Right cardiac atrium (tissue), 5 donors: ENCODE results near the gene KIAA1210. TPM values are rescaled to one million over a fixed set of nuclear protein-coding genes. Genes with fewer than 3 reads are reported as not detected.

Experiments
- ATAC-seq, 2 donors: fragments of 200-7000 bp; cut with Tn5 transposase; one replicate each; pipeline versions ENCODE4 v1.8.0 to v1.9.1; 2020; ENCODE audit warnings: moderate library complexity in 2 of 2, mild to moderate bottlenecking in 1 of 2
- DNase-seq, 3 donors: peaks; one replicate each; pipeline ENCODE4 v3.0.0-alpha.2; 2020
- H3K27ac ChIP-seq: one replicate; pipeline ENCODE4 v1.5.1; 2013; ENCODE audit warnings: mild to moderate bottlenecking, low read length, control low read depth, moderate library complexity
- H3K27me3 ChIP-seq: one replicate; pipeline ENCODE4 v1.6.1; 2013; ENCODE audit not compliant: control insufficient read depth, insufficient read depth
- H3K4me1 ChIP-seq: one replicate; pipeline ENCODE4 v1.6.1; 2013; ENCODE audit warnings: low read length; ENCODE audit not compliant: control insufficient read depth, insufficient read depth
- H3K4me3 ChIP-seq: one replicate; pipeline ENCODE4 v1.5.1; 2013; ENCODE audit warnings: low read length, control low read depth
- H3K9me3 ChIP-seq: one replicate; pipeline ENCODE4 v1.6.1; 2013; ENCODE audit warnings: low read length; ENCODE audit not compliant: control insufficient read depth
- WGBS: extraction: QIAGEN DNeasy Blood & Tissue Kit; methylation state at CpG from one replicate; pipeline ENCODE4 v1.1.7; 2013; 5-methylcytosine and 5-hydroxymethylcytosine counted together
- intact Hi-C, 4 donors: fragments of 100-400 bp; cut with DNase I; formaldehyde crosslinking; loops; one replicate each; pipeline versions ENCODE4 v1.11.0 to v1.14.0; 2022 to 2023
- long read RNA-seq, 4 donors: library from polyadenylated mRNA; unstranded; transcript quantifications; one replicate each; pipeline ENCODE4 v2.0.0, GENCODE V29; 2020 to 2021
- polyA plus RNA-seq: library from polyadenylated mRNA; stranded (reverse); fragments of 200-250 nt; gene quantifications from one replicate; pipeline ENCODE4 v1.2.3, GENCODE V29; 2013
- total RNA-seq, 4 donors: library from RNA; stranded (reverse); fragmentation: NEBNext Ultra II Directional; extraction: Animal tissue kit (Norgen Biotek cat#: 25700); gene quantifications; one replicate each; pipeline ENCODE4 v1.2.1, GENCODE V29; 2021
- donor health status: healthy with polysubstance abuse.
- donor health status: DM: no; HTN: yes; CAD: no.
- donor health status: DM: no; HTN: no; CAD: no.
- donor health status: DM: no; HTN: yes; CAD: no; lungs with severe emphysema.
- donor health status: DM: yes; HTN: yes; CAD: no.

Gene KIAA1210
- total RNA-seq (under 1 TPM in 3 of 4 donors, not detected in 1; 0.06 to 0.17 (median 0.12) TPM), polyA plus RNA-seq (0.02 TPM)
- long read RNA-seq, donor 1: 0 reads
- long read RNA-seq, donor 2: 0 reads
- long read RNA-seq, donor 3: 0 reads
- long read RNA-seq, donor 4: 0 reads

DNA sequence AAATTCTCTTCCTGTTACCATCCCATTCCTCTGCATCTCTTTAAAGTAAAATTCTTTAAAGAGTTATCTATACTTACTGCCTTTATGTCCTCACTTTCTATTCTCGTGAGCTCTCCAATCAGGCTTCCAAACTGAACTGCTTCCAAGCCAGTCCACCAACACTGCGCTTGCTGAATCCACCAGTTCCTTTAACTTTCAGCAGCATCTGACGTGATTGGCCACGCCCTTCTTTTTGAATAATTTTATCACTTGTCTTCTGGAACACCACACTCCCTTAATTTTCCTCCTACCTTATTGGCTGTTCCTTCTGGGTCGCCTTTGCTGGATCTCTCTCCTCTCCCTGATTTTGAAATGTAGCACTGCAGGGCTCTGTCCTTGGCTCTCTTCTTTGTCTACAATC lies at the start of gene KIAA1210:
TSS of gene KIAA1210 (minus strand) at position 163 of the 400 bp plus-strand sequence. CDS start 4,170 bp downstream, outside the sequence.
- Histone ChIP-seq H3K4me3 (no peak within 1 kb of the TSS), H3K4me1 (no peaks in the 10 kb centered on the region), H3K9me3 (no peaks in the 10 kb centered on the region), H3K27ac (no peak within 1 kb of the TSS), H3K27me3 (no peaks in the 10 kb centered on the region)
- intact Hi-C loops: no loop called here
- 52% methylated on average over 5 of the region's 5 CpGs for WGBS
- DNase-seq (no peak), ATAC-seq (no peak)

DNA sequence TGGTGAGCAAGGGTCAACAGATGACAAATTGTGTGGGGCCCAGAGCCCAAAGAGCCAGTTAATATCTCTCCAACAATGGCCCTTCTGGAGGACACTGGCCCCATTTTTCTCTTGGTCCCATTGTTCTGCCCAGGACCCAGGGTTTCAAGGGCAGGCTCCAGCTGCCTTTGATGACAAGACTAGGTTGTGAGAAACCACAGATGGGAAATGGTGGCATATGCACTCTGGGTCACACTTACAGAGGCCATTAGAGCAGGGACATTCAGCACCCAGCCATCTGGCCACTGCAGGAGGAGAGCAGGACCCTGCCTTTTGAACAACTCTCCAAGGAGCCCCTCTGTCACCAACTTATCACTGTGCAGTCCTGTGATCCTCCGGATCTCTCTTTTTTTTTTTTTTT lies 49.7 kb upstream of the KIAA1210 start:
- WGBS: 86% methylated on average over 1 of the region's 1 CpG
- Histone ChIP-seq H3K9me3 (no peaks in the 10 kb centered on the region), H3K4me3 (no peak overlapping the region), H3K27me3 (no peaks in the 10 kb centered on the region), H3K27ac (no peak overlapping the region), H3K4me1 (no peaks in the 10 kb centered on the region)
- ATAC-seq: no peak
- DNase-seq: no peak
- intact Hi-C loops: no loop called here

DNA sequence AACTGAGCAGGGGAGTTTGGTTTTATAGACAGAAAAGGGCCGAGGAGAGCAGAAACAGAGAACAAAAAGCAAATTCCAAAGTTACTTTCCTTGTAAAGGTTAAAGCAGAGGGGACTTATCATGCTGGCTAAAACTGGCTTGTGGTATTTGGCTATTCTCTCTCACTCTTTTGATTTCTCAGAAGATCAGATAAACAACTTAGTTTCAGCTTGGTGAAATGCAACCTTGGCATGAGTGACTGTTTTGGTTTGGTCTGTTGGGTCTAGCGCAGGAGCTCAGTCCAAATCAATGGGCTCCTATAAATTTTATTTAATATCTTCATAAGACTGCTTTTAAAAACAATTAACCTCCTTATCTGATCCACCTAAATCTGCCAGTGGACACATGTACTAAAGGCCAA lies 47.3 kb upstream of the KIAA1210 start:
- Histone ChIP-seq H3K4me3 (no peak overlapping the region), H3K27me3 (no peaks in the 10 kb centered on the region), H3K27ac (no peak overlapping the region), H3K4me1 (no peaks in the 10 kb centered on the region), H3K9me3 (no peaks in the 10 kb centered on the region)
- 88% methylated on average over 2 of the region's 2 CpGs for WGBS
- intact Hi-C loops: no loop called here
- ATAC-seq (no peak), DNase-seq (no peak)

DNA sequence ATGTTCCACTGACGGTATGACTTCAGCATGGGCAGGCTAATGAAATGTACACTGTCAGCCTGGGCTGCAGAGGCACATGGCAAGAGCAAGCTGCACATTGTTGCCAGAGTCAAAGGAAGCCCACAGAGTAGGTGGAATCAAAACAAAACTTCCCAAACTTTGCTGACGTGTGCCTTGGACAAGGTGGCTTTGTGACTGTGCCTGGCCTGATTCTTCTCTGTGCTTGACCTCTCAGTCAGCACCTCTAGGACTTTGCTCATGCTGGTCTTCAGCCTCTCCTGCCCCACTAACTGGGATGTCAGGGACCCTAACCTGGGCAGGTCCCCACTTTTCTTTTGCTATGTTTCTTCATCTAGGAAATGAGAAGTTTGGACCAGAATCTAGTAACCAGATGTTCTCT lies 40.5 kb upstream of the KIAA1210 start:
- Histone ChIP-seq H3K27ac (no peak overlapping the region), H3K4me3 (no peak overlapping the region), H3K9me3 (no peaks in the 10 kb centered on the region), H3K4me1 (no peaks in the 10 kb centered on the region), H3K27me3 (no peaks in the 10 kb centered on the region)
- WGBS: 36% methylated on average over 2 of the region's 2 CpGs
- intact Hi-C loops: no loop called here
- ATAC-seq (no peak), DNase-seq (no peak)

DNA sequence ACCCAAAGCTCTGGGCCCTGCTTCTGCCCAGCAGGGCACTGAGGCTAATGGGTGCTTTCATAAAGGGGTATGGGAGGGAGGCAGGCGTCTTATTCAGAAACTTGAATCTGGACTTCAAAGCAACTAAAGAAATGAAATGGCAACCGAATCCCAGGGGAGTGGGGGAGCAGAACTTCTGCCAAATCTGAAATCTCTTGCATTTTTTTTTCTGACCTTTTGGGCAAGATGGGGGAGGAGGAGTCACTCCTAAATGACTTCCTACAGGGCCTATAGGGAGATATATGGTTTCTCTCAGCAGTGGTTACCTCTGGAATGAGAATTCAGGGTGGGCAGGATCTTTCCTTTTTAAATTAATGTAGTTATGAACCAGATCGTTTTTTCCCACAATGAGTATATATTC lies 30.6 kb upstream of the KIAA1210 start:
- WGBS: 46% methylated on average over 3 of the region's 3 CpGs
- intact Hi-C loops: no loop called here
- ATAC-seq (no peak), DNase-seq (no peak)
- no peaks in the 10 kb centered on the region for H3K4me1 ChIP-seq
- no peak overlapping the region for H3K27ac ChIP-seq
- H3K4me3 ChIP-seq: no peak overlapping the region
- H3K9me3 ChIP-seq: no peaks in the 10 kb centered on the region
- no peaks in the 10 kb centered on the region for H3K27me3 ChIP-seq

DNA sequence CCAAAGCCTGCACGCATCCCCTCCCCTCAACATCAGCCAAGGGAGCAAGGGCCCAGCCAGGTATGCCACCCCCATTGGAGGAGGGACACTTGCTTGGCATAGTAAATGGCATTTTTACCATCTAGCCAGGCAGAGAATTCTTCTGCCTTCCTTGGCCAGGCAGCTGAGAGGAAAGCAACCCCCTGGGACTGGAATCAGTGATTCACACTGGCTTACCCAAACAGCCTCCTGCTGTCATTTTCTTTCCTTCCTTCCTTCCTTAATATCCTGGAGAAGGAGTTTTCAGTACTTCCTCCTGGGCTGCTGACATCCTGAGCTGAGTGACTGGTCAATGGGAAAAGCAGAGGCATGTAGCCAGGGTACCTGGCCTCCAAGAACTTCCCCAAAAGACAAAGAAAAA lies 28.6 kb upstream of the KIAA1210 start:
- Histone ChIP-seq H3K9me3 (no peaks in the 10 kb centered on the region), H3K27me3 (no peaks in the 10 kb centered on the region), H3K27ac (no peak overlapping the region), H3K4me3 (no peak overlapping the region), H3K4me1 (no peaks in the 10 kb centered on the region)
- intact Hi-C loops: no loop called here
- DNase-seq (no peak), ATAC-seq (no peak)
- 87% methylated on average over 1 of the region's 1 CpG for WGBS

DNA sequence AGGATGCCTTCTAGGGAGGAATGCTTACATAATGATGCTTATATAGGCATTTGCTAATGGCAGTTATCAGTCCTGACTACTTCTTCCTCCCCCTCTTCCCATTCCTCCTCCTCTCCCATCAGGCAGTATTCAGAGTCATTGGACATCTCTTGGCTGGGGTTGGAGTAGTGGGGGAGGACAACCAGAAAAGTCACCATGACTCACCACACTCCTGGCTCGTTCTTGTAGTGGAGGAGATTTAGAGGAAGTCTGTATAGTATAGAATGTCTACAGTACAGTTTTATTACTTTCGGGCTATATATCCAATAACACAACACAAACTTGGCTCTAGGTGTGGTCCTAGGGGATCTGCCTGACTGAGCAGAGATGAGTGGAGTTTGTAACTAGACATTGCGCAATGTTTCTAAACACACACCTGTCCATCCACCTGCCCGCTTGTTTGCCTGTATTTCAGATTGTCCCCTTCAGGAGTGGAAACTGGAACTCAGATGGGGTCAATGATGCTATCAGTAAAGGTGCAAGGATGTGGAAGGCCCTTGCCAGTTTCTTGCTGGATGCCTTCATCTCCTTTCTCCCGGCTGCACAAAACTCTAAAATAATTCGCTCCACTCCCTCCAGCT lies 27.9 kb upstream of the KIAA1210 start:
- DNase-seq: no peak
- Histone ChIP-seq H3K4me3 (no peak overlapping the region), H3K9me3 (no peaks in the 10 kb centered on the region), H3K4me1 (no peaks in the 10 kb centered on the region), H3K27me3 (no peaks in the 10 kb centered on the region), H3K27ac (no peak overlapping the region)
- WGBS: 66% methylated on average over 6 of the region's 6 CpGs
- ATAC-seq: no peak
- intact Hi-C loops: no loop called here

DNA sequence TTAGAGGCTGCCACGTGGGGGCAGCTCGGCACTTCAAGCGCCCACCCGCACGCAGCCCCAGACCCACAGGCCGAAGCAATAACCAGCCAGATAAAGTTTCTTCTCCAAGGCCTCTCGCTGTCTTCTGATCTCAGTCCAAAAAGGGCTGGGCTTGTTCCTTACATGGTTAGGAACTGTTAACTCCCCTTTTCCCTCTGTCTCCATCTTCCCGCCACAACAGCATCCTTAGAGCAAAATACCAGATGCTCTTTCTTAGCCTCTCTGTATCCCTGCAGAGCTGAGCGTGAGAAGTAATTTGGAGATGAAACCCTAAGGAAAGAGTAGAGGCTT lies 23.4 kb upstream of the KIAA1210 start:
- Histone ChIP-seq H3K9me3 (no peaks in the 10 kb centered on the region), H3K27me3 (no peaks in the 10 kb centered on the region), H3K4me3 (no peak overlapping the region), H3K4me1 (no peaks in the 10 kb centered on the region), H3K27ac (no peak overlapping the region)
- intact Hi-C loops: no loop called here
- DNase-seq (no peak), ATAC-seq (peak in 1 of 2 donors; percentile 36)
- 23% methylated on average over 9 of the region's 9 CpGs for WGBS

DNA sequence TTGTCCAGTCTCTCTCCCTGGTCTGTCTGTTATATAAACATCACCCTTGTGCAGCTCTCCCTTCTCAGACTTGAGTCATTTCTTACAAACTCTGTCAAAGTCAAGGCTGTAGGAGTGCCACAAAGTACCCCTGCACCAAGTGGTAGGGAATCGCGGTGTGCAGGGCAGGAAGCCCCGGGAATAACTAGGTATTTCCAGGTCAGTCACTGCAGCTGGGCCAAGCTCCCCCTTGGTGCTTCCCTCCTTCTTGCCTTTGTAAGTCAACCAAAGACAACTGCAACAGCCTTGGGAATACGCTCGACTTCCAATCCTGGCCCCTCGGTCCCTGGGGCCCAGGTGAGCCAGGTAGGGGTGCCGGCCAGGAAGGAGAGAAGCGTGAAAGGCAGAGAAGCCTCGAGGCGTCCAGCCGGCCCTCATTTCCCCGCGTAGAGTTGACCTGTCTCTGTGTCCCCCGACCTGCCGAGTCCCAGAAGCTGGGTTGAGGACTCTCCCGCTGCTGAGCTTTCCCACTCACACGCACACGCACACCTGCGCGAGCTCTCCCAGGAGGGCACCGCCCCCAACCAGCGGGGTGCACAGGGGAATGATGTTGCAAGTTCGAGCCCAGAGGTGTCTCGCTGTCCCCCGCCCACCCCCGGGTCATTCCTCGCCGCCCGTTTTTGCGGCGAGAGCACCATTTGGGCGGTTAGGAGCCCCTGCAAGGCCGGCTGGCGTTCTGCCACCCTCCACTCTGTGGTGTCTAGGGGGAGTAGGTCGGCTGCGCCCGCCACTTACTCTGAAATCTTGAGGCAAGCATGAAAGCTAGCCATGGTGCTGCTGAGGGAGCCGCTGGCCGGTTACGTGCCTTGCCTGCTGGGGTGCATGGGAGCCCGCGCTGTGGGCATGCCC lies 22.8 kb upstream of the KIAA1210 start:
- DNase-seq (peak; percentile 24 to 62 (median 56)), ATAC-seq (no peak)
- Histone ChIP-seq H3K27ac (no peak overlapping the region), H3K27me3 (no peaks in the 10 kb centered on the region), H3K9me3 (no peaks in the 10 kb centered on the region), H3K4me1 (no peaks in the 10 kb centered on the region), H3K4me3 (no peak overlapping the region)
- WGBS: 59% methylated on average over 42 of the region's 42 CpGs
- intact Hi-C loops: no loop called here

DNA sequence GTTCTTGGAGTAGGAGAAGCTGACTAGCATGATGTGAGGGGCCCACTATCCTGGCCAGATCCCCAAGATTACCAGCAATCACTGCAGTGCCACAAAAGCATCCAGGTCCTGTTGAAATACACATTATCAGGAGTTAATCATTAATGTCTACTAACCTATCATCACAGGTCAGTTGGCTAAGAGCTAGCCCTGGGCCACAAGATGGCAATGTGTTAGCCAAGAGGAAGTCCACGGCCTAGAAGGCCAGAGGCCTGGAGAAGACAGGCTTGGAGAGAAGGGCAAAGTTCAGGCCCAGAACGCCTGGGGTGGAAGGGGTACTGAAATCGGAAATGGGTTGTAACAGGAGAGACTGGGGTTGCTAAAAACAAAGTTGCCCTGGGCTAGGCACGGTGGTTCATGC lies 19.9 kb upstream of the KIAA1210 start:
- whole genome bisulfite sequencing: 94% methylated on average over 4 of the region's 4 CpGs
- DNase-seq: no peak
- Histone ChIP-seq H3K27me3 (no peaks in the 10 kb centered on the region), H3K9me3 (no peaks in the 10 kb centered on the region), H3K27ac (no peak overlapping the region), H3K4me3 (no peak overlapping the region), H3K4me1 (no peaks in the 10 kb centered on the region)
- no peak for ATAC-seq
- intact Hi-C loops: loop anchor here in 1 of 4 donors (10.0 kb wide), 1 partner anchor 47 kb away; no protein-coding TSS in a partner anchor

DNA sequence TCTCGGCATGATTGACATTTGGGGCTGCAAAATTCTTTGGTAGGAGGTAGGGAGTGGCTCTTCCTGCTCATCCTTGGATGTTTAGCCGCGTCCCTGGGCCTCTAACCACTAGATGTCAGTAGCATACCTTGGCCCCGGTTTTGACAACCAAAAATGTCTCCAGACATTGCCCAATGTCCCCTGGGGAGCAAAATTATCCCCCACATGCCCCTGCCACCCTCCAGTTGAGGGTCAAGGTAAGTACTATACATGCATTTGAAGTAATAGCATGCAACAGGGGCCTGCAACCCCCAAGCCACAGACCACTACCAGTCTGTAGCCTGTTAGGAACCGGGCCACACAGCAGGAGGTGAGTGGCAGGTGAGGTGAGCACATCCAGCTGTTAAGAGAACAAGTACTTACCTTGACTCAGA lies 17.6 kb upstream of the KIAA1210 start:
- Histone ChIP-seq H3K27ac (no peak overlapping the region), H3K4me1 (no peaks in the 10 kb centered on the region), H3K9me3 (no peaks in the 10 kb centered on the region), H3K4me3 (no peak overlapping the region), H3K27me3 (no peaks in the 10 kb centered on the region)
- WGBS: 41% methylated on average over 5 of the region's 5 CpGs
- intact Hi-C loops: loop anchor here in 1 of 4 donors (10.0 kb wide), 1 partner anchor 50 kb away; no protein-coding TSS in a partner anchor
- DNase-seq (peak in 1 of 3 donors; percentile 45), ATAC-seq (no peak)
